Stimulated activated CD8-positive, alpha-beta memory T cell treated with anti-CD3 and anti-CD28 coated beads, Interleukin-15, amount 100 ng/mL, for 48 hours (primary cell): ENCODE measurements around the gene EN2.

Source experiments
- DNase-seq, 2 donors: peaks; one replicate each; pipeline ENCODE4 v3.0.0-alpha.2; 2020; ENCODE audit warnings: low read depth in 2 of 2

Gene EN2

GRCh38 chr7:155458111-155458877, at the start of gene EN2:
TSS of gene EN2 (plus strand) at chr7:155458129. CDS start at chr7:155458378, 249 bp downstream.
- no peak for DNase-seq

- no peak for DNase-seq
Observed at GRCh38 chr7:155408651-155409586, 49.0 kb upstream of the EN2 start.

- DNase-seq, result no peak
Observed at GRCh38 chr7:155409980-155410379, 47.9 kb upstream of the EN2 start.

- no peak for DNase-seq
Observed at GRCh38 chr7:155410431-155410830, 47.5 kb upstream of the EN2 start.

GRCh38 chr7:155411718-155412415, 46.1 kb upstream of the EN2 start:
- no peak for DNase-seq

- peak; percentile 29 to 40 for DNase-seq
Observed at GRCh38 chr7:155412416-155413253, 45.3 kb upstream of the EN2 start.

GRCh38 chr7:155414547-155415492, 43.1 kb upstream of the EN2 start:
- no peak for DNase-seq

GRCh38 chr7:155416646-155417380, 41.1 kb upstream of the EN2 start:
- no peak for DNase-seq

- DNase-seq, result no peak
Observed at GRCh38 chr7:155418304-155418703, 39.6 kb upstream of the EN2 start.

GRCh38 chr7:155418941-155419755, 38.8 kb upstream of the EN2 start:
- DNase-seq, result no peak

GRCh38 chr7:155420116-155420515, 37.8 kb upstream of the EN2 start:
- DNase-seq, result no peak

- no peak for DNase-seq
Observed at GRCh38 chr7:155422151-155422550, 35.8 kb upstream of the EN2 start.

- no peak for DNase-seq
Observed at GRCh38 chr7:155422599-155423336, 35.2 kb upstream of the EN2 start.

GRCh38 chr7:155423337-155424285, 34.3 kb upstream of the EN2 start:
- no peak for DNase-seq

GRCh38 chr7:155424301-155425010, 33.5 kb upstream of the EN2 start:
- no peak for DNase-seq

- no peak for DNase-seq
Observed at GRCh38 chr7:155425011-155425340, 33.0 kb upstream of the EN2 start.
